GM19238 (cell line): ENCODE data around the gene TRIM43B.
"Not testable (repeated sequence)": the region's sequence is repeated elsewhere in the genome, so short reads cannot be mapped to it uniquely, and the experiment has no call there.

Experiments used
- DNase-seq: peaks from one replicate; pipeline ENCODE4 v3.0.0; 2011; ENCODE audit warnings: low spot score; ENCODE audit not compliant: insufficient read length

TRIM43B gene

GRCh38 chr2:95434507-95435076 lies 50.0 kb downstream of the TRIM43B start:
- not testable (repeated sequence) for DNase-seq

GRCh38 chr2:95433973-95434372 lies 50.6 kb downstream of the TRIM43B start:
- DNase-seq: not testable (repeated sequence)

- DNase-seq: not testable (repeated sequence)
Measured at GRCh38 chr2:95433373-95433772, 51.2 kb downstream of the TRIM43B start.

DNA sequence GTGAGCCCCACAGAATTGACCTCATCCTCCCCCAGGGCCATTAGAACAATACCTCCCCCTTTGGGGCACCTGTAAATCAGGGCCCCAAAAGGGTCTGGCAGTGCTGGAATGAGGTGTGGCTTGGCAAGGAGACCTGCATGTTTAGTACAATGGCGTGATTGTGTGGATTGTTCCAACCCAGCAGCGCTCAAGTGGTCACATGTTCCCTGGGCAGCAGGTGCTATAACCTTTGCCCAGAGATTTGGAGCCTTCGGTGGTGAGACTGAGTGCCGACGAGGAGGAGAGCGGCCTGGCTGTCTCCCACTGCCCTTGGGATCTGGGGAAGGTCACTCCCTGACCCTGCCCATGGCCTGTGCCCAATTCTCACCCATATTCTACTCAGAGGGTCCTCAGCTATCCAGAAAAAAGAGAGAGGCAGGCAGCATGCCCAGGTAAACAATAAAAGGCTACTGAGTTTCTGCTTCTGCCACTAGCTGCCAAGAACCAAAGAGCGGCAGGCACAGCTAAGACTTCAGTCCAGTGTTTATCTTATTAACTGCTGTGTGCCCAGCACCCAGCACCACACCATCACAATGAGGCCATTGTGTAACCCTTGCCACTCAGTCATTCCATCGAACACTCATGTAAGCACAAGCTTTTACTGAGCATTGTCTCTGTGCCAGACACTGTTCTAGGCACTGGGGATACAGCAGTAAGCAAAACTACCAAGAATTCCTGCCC lies 54.6 kb downstream of the TRIM43B start:
- DNase-seq: not testable (repeated sequence)

- DNase-seq: not testable (repeated sequence)
Measured at GRCh38 chr2:95427196-95427867, 57.2 kb downstream of the TRIM43B start.
